IPS-NIHi7 (cell line): Measurements from ENCODE around the gene MDH1B.
"Not testable (repeated sequence)": the region's sequence is repeated elsewhere in the genome, so short reads cannot be mapped to it uniquely, and the experiment has no call there.

Source experiments
- DNase-seq: peaks from one replicate; pipeline ENCODE4 v3.0.0; 2012; ENCODE audit warnings: mixed read lengths; ENCODE audit errors: extremely low spot score

The MDH1B gene

DNA sequence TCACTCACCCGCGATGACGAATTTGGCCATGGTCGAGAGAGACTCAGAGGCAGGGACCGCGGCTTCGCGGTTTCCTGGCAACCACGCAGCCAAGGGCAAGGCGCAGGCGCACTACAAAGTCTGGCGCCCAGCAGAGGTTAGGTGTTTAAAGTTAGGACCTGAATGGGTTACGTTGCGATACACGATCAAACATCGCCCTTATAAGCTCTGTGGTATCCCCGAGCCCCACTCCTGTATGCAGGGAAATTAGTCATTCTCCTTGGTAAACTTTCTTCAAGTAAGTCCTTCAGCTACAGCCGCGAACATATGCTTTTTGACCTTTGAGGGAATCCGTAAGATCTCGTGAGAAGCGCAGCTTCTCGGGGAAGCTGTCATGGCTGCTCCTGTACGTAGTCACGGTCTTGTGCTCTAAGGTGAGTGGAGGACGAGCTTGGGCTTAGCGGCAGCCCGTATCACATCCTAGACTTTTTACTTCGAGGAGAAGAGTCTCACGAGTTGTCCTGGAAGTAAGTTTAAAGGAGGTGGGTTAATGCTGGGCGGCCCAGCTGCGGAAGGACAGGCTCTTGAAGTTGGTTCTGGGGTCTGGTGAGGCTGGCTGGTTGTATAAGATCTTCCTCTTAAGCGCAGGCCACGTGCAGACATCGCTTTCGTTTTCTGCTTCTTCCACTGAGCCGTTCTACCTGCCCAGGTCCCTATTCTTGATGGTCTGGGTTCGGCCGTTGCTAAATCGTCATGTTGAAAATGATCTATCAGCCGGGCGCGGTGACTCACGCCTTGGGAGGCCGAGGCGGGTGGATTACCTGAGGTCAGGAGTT is at the start of gene MDH1B, which contains the start of gene FASTKD2:
Gene MDH1B (minus strand): TSS at position 87 of the 815 bp plus-strand sequence. CDS start 57 bp downstream, at position 30.
Gene FASTKD2 (plus strand): TSS at position 365 of the 815 bp plus-strand sequence. CDS start 1,088 bp downstream, outside the sequence.
- peak; percentile 93 for DNase-seq

DNA sequence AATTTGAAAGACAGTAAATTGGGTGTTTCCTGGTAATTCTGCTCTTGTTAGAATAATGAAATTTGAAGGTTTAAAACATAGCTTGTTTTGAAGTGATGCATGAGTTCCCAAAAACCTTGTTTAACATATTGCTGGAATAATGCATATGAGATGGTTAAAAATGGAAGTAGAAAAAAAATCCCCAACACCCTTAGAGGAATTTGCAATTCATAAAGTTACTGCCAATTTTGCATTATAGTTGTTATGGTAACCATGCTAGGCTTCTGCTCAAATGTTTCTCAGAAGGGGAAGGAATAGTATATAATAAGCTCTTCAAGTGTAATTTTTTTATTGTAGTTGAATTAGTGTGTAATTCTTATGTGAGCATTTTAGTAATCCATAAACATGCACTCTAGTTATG is 49.4 kb upstream of the MDH1B start:
- no peak for DNase-seq

DNA sequence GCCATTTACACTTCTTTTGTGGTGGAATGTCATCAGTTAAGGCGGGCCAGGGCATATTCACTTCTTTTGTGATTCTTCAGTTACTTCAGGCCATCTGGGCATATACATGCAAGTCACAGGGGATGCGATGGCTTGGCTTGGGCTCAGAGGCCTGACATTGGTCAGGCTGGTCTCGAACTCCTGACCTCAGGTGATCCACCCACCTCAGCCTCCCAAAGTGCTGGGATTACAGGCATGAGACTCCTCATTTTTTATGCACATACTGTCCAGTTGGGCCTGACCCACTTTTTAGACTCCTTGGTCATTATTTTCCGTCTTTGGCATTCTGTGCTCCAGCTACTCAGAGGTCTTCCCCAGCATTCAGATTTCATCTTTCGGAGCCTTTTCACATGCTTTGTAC is 47.3 kb upstream of the MDH1B start:
- DNase-seq = not testable (repeated sequence)

DNA sequence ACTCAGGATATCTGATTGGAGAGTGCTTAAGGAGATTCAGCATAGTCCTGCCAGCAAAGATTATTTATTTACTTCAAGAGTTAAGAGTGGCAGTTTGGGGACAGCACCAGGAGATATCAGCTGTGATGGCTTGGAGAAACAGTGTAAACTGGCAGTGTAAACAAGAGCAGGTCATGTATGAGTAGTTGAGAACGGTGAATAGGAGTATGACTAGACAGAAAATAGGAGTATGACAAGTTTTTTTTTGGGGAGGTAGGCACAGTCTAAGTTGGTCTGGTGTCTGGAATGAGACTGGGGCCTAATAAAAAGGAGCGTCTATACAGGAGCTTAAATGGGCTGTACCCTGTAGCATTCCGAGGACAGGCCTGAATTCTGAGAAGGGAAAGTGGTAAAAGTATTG is 42.5 kb upstream of the MDH1B start:
- not testable (repeated sequence) for DNase-seq

DNA sequence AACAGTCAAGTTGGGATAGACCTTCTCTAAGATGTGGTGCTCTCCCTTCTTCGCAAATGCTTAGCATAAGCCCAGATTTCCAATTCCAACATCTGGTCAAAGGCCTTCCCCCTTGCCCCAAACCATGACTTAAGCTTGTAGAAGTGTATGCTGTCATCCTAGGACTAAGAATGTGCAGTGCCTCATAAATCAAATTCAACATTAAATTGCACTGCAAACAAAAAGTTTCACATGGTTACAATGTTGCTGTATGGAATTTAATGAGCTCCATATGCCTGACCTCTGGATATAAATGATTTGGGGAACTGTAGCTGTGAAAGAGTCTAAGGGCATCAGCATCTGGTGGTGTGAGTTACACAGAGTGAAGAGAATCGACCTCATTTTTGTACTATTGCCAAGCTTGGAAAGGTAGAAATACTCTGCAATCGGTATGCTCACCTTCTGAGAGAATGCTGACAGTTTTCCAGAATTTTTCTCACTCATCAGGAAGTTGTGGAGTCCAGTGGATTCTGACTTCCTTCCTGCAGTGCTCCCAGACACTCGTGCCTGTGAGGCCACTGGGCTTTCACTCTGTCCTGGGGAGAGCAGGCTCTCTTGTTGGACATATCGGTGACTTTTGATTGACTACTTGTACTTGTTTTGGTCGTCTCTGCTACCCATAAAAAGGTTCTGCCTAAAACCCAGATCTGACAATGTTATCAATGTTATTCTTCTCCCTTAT is 40.9 kb upstream of the MDH1B start:
- no peak for DNase-seq

DNA sequence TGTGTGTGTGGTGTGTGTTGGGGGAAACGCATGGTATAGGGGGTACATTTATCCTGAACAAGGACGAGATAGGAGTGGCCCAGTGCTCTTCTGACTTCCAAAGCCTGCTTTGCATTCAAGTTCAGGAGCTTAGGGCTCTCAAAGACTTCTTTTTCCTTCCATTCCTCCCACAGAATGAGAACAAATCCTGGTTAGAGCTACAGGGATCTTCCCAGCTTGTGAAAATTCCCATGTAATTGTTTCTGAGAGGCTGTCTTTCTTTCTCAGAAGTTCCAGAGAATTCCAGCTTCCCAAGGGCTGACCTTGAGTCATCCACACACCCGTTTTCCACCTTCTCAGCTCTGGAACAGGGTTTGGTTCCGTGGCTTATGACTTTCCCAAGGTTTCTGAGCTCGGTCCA is 39.2 kb upstream of the MDH1B start:
- no peak for DNase-seq

DNA sequence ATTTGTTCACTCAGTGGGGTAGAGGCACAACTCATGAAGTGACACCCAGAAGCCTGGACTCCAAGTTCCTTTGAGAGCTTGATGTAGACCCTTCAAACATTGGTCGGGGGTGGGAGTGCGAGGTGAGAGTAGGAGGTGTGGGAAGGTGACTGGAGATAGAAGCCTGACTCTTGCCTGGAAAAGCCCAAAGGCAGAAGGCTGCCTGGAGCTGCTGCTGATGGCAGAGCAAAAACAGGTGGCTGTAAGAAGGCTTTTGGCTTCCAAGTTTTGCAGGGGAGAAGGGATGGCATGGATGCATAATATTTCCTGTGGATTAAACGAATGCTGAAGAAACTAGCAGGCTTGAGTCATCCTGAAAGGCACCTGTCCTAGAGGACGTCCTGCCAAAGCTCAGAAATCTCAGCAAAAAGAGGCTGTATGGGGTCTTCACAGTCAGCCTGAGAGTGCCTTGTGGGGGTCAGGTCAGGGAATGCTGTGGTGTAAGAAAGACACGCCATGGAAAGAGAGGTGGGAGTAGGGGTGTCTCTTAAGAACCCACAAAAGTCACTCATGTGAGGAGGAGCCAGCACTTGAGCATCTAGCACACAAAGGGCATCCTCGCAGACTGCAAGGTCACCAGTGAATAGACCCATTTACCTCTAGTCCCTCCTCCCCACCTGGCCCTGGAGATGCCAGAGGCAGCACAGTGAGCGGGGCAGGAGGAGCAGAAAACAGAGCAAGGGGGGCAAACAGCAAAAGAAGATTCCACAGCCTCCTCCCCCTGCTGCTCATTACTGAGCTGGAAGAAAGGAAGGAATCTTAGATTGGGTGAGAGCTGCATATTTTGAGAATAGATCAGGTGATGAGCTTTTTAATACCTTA is 37.8 kb upstream of the MDH1B start:
- DNase-seq = peak; percentile 18

DNA sequence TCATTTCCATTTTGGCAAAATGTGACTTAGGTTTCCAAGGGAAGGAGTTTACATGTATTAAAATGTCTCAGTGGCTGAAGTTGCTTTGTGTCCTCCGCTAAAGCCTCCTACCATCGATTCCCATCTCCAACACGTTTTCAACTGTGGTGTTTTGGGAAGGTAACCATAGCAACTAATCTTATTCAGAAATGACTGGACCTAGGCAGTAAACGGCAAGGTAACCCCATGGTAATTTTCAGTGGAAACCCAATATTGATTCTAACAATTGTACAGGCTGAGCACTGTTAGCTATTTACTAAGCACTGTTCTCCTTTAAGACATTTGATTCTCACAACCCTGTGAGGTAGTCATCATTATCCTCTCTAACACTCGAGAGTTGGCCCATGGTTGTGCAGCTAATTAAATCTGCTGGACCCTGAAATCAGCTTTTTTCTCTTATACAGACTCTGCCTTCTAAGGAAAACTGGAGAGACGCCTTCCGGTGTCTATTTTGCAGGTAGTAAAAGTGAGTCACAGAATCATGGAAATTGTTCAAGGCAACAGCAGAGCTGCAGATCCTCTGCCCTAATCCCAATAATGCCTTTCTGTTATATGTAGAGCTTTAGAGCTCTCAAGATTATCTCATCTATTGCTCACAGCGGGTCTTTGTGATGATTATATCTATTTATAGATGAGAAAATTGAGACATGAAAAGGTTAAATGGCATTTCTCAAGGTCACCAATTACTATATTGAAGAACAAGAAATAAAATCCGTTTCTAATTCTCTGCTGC is 36.5 kb upstream of the MDH1B start:
- DNase-seq = no peak

DNA sequence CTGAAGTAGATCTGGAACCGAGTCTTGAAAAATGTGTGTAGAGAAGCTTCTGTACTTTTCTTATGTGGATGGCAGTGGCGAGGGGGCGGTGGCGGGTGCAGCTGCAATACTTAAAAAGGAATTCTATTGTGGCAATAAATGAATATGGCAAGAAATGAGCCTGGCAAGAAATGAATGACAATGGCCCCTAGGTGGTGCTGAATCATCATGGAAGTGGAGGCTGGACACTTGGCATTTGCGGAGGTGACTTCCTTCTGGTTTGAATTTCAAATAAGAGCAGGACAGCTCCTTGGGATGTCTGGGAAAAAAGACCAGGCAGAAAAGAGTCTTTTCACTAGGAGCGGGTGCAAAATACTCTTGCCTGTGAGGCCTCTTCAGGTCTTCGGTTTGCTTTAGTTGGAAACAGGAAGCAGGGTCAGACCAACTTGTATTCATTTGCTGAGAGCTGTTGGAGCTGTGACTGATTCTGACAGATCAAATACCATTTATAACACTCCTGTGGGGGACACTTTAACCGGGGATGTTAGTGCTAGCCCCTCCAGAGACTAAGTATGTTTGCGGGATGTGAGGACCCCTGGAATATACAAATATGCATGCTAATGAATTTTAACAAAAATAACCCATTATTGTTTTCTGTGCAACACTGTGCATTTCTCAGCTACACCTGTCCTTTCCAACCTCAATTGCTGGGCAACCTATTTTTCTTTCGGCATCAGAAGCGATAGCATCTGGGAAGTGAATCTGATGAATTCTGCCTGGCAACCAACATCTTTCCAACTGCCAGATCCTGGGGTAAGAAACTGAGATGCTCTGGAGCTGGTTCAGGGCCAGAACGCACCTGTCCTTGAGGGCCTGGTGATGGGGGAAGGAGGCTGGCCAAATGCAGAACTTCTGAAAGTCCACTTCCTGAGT is 35.6 kb upstream of the MDH1B start:
- DNase-seq = peak; percentile 64

DNA sequence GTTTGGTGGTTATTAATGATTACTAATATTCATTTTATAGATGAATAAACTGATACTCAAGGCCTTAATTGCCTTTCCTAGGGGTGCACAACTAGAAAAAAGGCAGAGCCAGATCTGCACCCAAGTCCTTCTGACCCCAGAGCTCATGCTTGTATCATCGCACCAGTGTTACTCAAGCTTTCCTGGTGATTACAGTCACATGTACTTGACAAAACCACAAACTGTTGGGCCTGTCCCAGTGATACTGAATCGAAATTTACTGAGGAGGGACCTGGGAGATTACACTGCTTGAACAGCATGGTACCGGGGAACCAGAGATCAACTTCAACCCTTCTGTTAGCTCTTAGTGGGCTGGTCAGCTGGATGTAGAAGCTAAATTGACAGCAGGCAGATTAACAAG is 34.0 kb upstream of the MDH1B start:
- DNase-seq = no peak

DNA sequence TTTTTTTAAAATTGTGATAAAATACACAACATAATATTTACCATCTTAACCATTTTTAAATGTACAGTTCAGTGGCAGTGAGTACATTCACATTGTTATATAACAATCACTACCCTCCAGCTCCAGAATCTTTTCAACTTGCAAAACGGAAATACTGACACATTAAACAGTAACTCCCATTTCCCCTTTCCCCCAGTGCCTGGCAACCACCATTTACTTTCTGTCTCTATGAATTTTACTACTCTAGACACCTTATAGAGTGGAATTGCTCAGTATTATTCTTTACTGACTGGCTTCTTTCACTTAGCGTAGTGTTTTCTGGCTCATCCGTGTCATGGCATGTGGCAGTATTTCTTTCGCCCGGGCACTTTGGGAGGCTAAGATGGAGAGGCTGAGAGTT is 32.9 kb upstream of the MDH1B start:
- DNase-seq = no peak

DNA sequence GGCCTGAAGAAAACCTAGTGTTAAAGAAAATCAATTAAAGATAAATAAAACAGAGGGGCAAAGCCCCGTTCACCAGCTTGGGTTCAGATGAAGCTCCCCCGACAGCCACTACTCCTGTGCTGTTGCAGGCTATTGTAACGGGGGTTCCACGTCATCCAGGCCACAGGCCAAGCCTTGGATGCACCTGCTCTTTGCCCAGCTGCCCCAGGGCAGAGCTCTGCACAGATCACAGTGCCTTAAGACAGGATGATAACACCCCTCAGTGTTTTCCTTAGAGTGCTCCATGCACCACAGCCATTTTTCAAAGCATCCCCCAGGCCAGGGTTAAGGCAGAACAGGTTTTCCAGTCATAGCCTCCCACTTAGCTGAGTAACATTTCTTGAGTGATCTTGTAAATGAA is 32.2 kb upstream of the MDH1B start:
- DNase-seq = no peak

DNA sequence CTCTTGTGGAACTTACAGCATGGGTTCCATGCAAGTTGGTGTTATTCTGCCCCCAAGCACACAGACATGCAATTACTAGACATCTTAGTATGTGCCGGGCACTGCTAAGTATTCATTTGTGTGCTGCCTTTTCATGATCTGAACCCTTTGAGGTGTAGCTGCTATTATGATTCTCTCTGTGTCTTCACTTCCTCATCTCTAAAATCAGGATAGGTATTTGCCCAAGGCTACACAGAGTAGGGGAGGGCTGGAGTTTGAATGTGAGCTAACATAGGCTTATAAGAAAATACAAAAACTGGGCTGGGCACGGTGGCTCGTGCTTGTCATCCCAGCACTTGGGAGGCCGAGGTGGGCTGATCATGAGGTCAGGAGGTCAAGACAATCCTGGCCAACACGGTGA is 27.5 kb upstream of the MDH1B start:
- DNase-seq = no peak

DNA sequence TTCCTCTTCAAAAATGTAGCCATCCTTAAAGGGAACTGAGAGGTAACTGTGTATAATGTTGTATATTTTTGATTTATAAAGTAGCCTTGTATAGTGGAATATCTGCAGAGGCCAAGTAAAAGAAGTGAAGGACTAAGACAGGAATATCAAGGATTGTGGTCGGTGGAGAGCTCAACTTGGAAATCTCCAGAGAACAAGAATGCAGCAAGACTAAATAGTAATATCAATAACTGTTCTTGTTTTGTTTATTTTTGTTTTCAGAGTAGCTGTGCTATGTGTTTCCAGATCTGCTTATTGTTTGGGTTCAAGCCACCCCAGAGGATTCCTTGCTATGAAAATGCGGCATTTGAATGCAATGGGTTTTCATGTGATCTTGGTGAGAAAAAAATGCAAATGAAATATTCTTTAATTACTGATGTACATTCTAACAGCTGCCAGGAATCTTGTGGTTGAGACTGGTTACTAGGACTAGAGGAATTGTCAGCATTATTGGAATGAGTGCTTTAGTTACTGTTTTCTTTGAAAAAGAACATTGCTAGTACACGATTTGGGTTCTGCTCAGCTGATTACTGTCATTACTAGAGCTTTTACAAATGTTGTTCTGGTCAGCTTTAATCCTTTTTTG is 25.3 kb upstream of the MDH1B start:
- DNase-seq = no peak

DNA sequence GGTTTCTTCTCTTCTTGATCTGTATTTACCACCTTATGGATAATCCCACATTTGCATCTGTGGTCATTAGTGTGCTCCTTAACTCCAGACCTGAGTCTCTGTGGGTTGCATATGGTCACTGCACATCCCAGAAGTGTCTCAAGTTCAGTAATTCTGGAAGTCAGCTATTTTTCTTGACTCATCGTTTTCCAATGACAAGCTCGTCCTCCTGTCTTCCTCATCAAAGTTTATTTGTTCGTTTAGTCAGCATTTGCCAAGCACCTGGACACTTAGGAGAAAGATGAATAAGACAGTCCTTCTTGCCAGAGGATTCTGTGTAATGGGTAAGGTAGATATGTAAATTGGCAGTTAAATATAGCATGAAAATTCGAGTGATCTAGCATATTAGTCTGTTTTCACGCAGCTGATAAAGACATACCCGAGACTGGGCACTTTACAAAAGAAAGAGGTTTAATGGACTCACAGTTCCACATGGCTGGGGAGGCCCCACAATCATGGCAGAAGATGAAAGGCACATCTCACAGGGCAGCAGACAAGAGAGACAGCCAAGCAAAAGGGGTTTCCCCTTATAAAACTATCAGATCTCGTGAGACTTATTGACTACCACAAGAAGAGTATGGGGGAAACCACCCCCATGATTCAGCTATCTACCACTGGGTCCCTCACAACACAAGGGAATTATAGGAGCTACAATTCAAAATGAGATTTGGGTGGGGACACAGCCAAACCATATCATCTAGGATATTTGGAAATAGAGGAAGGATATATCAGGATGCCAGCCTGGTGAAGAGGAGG is 19.6 kb upstream of the MDH1B start:
- no peak for DNase-seq

DNA sequence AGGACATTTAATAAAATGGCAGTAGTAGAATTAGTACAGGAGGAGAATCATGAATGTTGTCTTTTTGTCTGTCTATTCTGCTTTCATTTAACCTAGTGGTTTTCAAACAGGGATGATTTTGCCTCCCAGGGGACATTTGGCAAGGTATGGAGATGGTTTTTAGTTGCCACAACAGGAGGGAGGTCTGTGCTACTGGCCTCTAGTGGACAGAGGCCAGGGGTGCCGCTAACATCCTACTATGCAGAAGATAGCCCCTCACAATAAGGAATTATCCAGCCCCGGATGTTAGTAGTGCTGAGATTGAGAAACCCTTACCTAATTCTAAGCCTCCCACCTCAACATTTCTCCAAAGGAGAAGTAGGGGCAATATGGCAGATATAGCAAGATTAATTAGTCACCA is 18.6 kb upstream of the MDH1B start:
- DNase-seq = peak; percentile 44

DNA sequence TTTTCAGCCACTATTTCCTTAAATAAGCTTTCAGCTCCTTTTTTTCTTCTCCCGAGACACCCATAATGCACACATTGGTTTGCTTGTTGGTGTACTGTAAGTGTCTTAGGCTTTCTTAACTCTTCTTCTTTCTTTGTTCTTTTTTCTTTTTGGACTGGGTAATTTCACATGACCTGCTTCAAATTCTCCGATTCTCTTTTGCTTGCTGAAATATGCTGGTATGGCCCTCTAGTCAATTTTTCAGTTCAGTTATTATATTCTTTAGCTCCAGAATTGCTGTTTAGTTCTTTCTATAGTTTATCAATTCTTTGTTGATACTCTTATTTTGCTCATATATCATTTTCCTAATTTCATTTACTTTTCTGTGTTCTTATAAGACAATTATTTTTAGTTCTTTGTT is 15.5 kb upstream of the MDH1B start:
- DNase-seq = no peak

DNA sequence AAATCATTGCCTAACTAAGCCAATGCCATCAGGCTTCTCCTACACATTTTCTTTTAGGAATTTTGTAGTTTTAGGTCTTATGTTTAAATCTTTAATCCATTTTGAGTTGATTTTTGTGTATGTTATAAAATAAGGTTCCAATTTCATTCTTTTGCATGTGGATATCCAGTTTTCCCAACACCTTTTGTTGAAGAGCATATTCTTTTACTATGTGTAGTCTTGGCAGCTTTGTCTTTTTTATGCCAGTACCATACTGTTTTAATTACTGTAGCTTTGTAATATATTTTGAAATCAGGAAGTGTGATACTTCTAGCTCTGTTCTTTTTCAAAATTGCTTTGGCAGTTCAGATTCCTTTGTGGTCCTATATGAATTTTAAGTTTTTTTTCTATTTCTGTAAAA is 11.3 kb upstream of the MDH1B start:
- DNase-seq = no peak

DNA sequence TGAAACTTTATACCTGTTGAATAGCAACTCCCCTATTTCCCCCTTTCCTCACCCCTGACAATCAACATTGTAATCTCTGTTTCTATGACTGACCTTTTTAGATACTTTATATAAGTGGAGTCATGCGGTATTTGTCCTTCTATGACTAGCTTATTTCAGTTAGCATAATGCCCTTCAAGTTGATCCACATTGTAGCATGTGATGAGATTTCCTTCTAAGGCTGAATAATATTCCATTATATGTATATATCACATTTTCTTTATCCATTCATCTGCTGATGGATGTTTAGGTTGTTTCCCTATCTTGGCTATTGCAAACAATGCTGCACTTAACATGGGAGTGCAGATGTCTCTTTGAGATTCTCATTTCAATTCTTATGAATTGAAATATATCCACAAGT is 9.7 kb upstream of the MDH1B start:
- no peak for DNase-seq
